Fibroblast of lung (primary cell): ENCODE results near the gene RPUSD4.

ENCODE experiments used
- CTCF ChIP-seq, 2 donors: IDR thresholded peaks in 1 of 2; conservative IDR thresholded peaks in 1 of 2; 1 replicate in 1 of 2; 2 replicates in 1 of 2; pipeline ENCODE4 v1.5.1; 2011 to 2012; ENCODE audit warnings: low read length in 2 of 2, control low read depth in 1 of 2, inconsistent platforms in 1 of 2, low read depth in 1 of 2, mild to moderate bottlenecking in 1 of 2
- EZH2 ChIP-seq: IDR thresholded peaks from 2 replicates; pipeline ENCODE4 v1.5.1; 2012; ENCODE audit warnings: low read length, control low read depth, mild to moderate bottlenecking; ENCODE audit errors: missing control alignments

DNA sequence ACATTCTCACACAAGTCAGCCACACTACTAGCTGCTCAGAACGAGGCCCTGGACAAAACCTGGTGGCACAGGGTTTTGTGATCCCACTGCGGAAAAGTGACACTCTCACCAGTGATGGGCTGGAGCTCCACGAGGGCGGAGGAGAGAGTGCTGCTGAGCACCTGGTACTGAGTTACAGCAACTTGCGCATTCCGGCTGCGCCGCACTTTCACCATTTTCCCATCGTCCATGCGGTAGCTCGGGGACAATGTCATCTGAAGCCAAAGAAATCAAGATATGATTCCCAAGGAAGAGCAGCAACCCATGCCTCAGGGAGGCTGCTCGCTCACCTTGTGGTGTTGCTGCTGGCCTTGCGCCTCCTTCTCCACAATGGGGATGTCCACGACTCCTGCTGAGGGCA is 6.1 kb downstream of the RPUSD4 start:
- TF ChIP-seq EZH2, result no peak
- TF ChIP-seq CTCF (conservative IDR thresholded peaks at IDR 0.05 in 1 of 2, IDR thresholded peaks at IDR 0.05 in 1 of 2; ENCODE audit: low read depth in 1 of 2, low read length in 2 of 2), result no peak
